NCI-H2171 treated with DMSO at 0.1 percent for 48 hours (cell line): ENCODE measurements around the gene RAX2.
"Not testable (repeated sequence)": the region's sequence is repeated elsewhere in the genome, so short reads cannot be mapped to it uniquely, and the experiment has no call there.

Source experiments
- DNase-seq: peaks from one replicate; lab custom pipeline; 2025; lab: John Stamatoyannopoulos, UW

Gene RAX2

DNA sequence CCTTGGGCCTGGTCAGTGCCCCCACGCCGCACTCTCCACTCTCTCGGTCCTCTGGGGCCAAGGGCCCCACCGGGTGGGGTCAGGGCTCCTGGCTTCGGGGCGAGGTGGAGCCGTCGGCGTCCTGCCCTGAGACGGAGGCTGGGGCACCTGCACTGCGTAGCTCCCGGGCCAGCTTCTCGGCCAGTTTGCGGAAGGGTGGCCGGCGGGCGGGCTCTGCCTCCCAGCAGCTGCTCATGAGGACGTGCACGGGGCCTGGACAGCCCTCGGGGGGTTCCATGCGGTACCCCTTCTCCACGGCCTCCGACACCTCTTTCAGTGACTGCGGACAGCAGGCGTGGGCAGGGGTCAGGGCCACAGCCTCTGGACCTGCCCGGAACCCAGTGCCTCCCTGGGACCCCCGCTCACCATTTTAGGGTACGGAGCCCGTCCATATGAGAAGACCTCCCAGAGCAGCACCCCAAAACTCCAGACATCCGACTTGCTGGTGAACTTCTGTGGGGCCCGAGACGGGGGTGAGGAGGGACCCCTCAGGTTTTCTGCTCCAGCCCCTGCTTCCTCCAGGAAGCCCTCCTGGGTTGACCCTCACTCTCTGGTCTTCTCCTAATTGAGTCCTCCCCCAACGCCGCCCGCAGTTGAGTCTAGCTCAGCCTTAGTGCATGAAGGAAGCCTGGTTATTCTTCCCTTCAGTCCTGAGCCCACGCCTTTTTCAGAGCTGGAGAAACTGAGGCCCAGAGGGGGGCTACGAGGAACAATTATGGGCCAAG, 6.3 kb upstream of the RAX2 start:
- no peak for DNase-seq

- DNase-seq, result no peak
Observed at GRCh38 chr19:3776479-3777040, 4.5 kb upstream of the RAX2 start.

GRCh38 chr19:3775831-3776230, 3.8 kb upstream of the RAX2 start:
- no peak for DNase-seq

GRCh38 chr19:3775374-3775711, 3.3 kb upstream of the RAX2 start:
- DNase-seq, result no peak

GRCh38 chr19:3774621-3775373, 2.8 kb upstream of the RAX2 start:
- no peak for DNase-seq

DNA sequence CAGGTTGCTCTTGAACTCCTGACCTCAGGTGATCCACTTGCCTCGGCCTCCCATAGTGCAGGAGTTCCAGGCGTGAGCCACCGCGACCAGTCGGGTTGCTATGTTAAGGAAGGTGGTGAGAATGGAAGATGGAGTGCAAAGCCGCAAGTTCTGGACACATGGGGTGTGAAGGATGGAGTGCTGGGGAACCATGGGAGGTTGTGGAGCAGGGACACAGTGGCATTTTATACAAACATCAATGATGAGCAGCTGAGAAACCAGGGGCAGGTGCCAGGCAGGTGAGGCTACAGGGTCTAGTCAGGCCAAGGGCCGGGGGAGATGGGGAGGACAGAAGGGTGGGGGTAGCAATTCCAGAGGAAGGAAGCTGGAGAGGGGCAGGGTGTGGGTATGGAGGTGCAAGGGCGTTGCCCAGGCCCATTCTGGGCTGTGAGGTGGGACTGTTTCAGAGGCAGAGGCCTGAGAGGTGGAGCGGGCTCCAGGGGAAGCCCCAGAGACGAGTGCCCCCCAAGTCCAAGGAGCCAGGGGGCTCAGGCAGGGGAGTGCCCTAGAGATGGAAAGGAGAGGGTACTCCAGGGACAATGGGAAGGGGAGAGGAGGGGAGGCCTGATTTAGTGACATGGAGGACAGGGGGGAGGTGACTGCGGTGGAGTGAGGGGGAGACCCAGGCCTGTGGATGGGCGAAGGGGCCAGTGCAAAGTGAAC, 1.9 kb upstream of the RAX2 start:
- DNase-seq, result no peak

- no peak for DNase-seq
Observed at GRCh38 chr19:3771000-3771905, 775 bp downstream of the RAX2 start.

DNA sequence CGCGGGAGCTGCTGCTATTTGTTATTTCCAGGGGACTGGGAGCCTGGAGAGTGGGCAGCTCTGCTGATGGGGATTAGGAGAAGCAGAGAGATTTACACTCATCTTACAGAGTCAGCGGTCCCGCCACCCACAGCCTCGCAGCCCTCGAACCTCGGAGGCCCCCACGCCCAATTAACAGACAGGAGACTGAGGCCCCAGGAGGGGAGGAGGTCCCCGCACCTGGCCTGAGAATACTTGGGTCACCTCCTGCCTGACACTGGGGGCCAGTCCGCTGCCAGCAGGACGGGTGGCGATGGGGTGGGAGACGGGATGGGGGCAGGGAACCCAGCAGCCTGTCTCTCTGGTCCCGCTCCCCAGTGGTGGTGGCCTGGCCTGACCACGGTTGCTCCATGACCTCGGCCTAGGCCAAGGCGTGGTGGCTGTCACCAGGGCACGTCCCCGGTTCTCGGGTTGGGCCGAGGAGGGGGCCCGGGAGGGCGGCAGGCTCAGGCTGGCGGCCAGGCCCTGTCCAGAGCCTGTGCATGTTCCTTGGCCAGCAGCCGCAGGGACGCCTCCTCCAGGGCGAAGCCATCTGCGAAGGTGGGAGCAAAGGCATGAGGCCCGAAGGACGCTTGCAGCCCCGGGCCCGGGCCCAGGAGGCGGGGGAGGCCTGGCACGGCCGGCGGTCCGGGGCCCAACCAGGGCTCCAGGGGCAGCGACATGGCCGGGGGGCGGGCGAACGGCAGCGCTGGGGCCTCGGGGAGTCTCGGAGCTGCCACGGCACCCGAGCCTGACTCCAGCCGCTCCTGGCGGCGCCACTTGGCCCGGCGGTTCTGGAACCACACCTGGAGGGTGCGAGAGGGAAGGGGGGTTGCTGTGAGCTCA, 1.7 kb downstream of the RAX2 start:
- DNase-seq, result no peak

DNA sequence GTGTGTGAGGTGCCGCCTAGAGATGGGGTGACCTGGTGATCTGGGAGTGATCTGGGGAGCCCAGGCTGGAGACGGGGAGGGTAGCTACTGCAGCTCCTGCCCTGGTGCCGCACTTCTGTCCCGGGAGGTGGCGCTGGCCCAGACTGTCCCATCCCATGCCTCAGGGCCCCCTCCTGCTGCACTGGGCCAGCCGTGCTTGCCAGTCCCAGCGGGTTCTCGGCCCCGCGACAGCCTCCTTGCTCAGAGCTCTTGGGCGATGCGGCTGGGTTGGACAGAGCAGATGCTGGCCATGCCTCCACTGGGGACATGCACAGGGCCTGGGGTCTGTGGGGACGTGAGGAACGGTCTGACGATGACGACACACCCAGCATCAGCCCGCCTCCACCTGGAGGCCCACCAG, 2.5 kb downstream of the RAX2 start:
- no peak for DNase-seq

GRCh38 chr19:3768748-3769099, 3.3 kb downstream of the RAX2 start:
- DNase-seq, result no peak

- DNase-seq, result no peak
Observed at GRCh38 chr19:3768015-3768747, 3.8 kb downstream of the RAX2 start.

DNA sequence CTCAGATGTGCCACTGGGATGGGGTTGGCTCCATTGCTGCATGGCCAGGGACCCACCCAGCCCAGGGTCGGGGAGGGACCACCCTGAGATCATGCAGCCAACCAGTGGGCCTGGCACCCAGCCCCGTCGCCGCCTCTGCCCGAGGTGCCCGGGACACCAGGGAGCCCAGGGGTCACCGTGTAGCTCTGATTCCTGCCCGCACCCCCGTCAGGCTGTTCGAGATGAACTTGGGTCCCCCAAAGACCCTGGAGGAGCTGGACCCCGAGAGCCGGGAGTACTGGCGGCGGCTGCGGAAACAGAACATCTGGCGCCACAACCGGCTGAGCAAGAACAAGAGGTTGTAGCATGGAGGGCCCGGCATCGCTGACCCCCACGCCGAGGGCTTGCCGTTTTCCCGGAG, 5.0 kb downstream of the RAX2 start:
- DNase-seq, result no peak

DNA sequence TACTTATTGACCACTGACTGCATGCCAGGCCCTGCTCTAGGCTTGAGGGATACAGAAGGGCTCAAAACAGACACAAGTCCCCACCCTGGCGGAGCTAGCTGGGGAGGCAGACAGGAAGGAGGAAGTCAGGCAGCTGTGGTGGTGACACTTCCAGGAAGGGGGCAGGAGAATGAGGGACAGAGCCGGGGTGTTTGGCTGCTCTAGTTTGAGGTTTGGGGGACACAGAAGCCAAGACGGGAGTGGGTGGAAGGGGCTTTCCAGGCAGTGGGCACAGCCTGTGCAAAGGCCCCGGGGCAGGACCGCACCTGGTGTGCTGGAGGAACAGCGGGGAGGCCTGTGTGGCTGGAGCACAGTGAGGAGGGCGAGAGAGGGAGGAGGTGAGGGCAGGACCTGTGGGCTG, 5.5 kb downstream of the RAX2 start:
- DNase-seq, result no peak

DNA sequence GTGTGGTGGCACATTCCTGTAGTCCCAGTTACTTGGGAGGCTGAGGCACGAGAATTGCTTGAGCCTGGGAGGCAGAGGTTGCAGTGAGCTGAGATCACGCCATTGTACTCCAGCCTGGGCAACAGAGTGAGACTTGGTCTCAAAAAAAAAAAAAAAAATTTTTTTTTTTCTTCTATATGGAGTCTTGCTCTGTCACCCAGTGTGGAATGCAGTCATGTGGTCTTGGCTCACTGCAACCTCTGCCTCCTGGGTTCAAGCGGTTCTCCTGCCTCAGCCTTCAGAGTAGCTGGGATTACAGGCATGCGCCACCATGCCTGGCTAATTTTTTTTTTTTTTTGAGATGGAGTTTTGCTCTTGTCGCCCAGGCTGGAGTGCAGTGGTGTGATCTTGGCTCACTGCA, 6.3 kb downstream of the RAX2 start:
- DNase-seq, result not testable (repeated sequence)

DNA sequence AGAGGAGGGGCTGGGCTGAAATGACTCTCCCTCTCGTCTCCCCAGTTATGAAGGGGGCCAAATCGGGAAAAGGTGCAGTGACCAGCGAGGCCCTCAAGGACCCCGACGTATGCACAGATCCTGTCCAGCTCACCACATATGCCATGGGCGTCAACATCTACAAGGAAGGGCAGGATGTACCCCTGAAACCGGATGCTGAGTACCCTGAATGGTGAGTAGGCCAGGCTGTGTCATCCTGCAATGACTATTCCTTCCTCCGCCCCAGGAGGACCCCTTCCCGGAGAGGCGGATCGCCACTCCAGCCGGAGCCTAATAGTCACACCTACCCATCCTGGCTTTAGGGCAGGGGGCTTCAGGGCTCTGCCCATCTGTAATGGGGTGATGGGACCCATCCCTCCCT, 6.9 kb downstream of the RAX2 start:
- no peak for DNase-seq

- DNase-seq, result peak; percentile 99
Observed at GRCh38 chr19:3762501-3763459, 9.2 kb downstream of the RAX2 start, which contains the start of gene MRPL54. Gene MRPL54 (plus strand): TSS chr19:3762682. CDS start chr19:3762701, 19 bp downstream.

GRCh38 chr19:3762130-3762473, 9.9 kb downstream of the RAX2 start:
- DNase-seq, result no peak

DNA sequence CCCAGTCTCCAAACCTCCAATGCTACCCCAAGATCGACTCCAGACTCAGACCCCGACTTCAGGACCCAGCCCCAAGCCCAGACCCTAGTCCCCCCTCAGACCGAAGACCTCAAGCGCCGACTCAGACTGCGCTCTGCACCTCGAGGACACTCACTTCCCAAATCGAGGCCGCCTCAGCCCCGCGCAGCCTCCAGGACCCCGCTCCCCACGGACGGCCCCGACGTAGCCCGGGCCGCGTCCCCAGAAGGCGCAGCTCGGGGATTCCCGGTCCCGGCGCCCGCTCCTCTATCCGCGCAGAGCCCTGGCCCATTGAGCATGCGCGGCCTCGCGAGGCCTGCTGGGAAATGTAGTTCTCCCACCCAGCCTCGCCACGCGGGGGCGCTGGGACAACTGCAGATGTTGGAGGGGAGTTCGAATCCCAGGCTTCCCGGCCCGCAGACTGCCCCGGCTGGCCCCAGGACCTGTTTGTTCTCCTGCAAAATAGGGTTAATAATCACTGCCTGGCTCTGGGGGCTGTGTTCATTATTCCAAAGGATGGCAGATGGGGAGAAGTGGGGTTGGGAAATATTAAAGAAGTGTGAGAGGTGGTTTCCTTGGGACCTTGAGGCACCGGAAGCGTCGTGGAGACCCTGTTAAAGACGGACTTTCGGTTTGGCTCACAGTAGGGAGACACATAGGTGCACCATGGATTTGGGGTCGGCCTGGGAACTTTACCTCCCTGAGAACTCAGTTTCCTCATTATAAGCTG, 10.5 kb downstream of the RAX2 start, which contains the start of gene APBA3:
Gene APBA3, minus strand, starts transcription at position 311 of the 748 bp plus-strand sequence. CDS start 1,428 bp downstream, outside the sequence.
- peak; percentile 79 for DNase-seq
